Superior temporal gyrus (tissue), 1 donor: Measurements from ENCODE around the gene LCN15.
"Not testable (repeated sequence)": the region's sequence is repeated elsewhere in the genome, so short reads cannot be mapped to it uniquely, and the experiment has no call there.

ENCODE experiments used
- DNase-seq: peaks from one replicate; pipeline ENCODE4 v3.0.0-alpha.2; 2016; ENCODE audit errors: extremely low spot score

The LCN15 gene

DNA sequence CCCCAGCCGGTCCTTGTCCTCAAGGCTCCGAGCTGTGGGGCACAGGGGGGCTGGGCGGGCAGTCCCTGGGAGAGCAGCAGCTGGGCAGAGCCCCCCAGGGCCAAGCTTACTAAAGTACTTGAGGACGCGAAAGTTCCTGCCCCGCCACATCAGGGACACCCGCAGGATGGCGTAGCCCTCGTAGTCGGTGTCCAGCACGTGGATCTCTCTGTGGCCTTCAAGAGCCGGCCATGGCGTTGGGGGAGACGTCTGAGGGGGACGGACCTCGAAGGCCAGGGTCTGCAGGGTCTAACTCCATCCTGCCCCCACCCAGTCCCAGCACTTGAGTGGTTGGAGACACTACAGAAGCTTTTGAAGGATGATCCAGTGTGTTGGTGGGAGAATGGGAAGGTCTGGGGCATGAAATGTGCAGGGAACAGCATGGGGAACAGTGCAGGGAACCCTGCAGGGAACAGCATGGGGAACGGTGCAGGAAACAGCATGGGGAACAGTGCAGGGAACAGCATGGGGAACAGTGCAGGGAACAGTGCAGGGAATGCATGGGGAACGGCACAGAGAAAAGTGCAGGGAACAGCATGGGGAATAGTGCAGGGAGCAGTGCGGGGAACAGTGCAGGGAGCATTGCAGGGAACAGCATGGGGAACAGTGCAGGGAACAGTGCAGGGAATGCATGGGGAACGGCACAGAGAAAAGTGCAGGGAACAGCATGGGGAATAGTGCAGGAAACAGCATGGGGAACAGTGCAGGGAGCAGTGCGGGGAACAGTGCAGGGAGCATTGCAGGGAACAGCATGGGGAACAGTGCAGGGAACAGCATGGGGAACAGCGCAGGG is 8.8 kb downstream of the LCN15 start:
- not testable (repeated sequence) for DNase-seq

DNA sequence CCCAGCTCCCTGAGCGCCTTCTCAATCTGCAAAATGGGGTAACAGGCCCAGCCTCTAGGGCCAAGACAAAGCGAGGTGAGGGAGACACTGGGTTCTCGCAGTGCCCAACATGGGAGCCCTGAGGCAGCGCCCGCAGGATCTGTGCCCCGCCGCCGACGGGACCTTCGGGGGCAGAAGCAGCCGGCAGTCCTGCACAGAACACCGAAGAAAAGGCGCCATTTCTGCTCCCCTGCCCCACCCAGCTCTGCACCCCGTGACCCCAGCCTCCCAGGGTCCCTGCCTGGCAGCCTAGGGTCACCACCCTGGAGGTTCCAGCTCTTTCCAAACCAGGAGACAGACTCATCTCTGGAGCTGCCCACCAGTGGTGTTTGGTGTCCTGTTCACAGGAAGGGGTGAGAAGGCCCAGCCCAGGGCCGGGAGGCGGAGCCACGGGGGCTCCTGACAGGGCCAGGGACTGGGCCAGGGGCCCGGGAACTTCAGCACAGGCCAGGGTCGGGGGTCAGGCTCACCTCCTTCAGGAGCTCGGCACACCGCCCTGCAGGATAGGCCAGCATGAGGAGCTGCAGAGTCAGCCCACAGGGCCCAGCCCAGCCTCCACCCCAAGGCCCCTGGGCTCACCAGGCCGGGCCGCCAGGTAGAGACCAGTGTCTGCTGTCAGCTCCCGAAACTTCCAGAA is 9.6 kb downstream of the LCN15 start:
- DNase-seq, result no peak

DNA sequence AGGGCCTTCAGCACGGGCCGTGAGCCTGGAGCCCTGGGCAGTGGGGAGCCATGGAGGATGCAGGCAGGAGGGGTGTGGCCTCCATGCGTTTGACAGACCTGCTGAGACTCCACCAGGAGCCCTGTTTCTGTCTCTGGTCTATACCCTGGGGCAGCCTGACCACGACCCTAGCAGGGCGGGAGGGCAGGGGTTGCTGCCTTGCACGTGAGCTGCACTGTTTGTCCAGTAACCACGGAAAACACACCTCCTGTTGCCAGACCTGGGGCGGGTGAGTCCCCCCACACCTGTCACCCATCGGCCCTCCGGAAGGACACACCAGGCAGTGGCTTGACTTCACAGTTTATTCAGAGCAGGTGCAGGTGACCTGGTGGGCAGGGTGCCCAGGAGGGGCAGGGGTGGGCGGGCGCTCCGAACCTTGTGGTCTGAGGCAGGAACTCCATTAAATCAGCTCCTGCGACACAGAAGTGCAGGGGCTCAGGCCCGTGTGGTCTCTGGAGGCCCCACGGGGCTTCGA is 10.2 kb downstream of the LCN15 start:
- DNase-seq, result no peak

DNA sequence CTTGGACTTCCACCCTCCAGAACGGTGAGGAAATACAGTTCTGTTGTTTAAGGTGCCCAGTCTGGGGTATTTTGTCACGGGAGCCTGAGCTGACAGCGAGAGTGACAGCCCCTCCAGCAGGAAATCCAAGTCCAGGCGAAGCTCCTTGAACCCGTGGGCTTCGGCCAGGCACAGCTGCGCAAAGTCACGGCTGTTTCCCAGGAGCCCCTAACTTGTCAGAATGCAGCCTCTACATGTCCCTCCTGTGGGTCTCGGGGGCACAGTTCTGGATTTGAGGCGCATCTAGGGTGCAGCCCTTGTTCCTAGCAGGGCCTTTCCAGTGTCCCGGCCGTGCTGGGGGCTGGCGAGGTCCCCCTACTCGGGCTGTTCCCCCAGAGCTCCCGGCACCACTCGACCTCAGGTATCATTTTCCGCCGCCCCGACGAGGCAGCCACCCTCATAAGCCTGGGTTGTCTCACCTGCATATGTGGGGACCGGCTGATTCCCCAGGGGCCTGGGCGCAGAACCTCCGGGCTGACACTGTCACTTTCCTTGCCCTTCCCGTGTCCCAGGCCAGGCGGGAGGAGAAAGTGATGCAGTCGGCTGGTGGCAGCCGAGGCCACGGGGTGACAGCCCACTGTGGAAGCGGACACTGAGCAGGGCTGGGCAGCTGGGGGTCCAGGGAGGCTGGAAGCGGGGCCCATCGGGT is 10.8 kb downstream of the LCN15 start:
- DNase-seq, result no peak

DNA sequence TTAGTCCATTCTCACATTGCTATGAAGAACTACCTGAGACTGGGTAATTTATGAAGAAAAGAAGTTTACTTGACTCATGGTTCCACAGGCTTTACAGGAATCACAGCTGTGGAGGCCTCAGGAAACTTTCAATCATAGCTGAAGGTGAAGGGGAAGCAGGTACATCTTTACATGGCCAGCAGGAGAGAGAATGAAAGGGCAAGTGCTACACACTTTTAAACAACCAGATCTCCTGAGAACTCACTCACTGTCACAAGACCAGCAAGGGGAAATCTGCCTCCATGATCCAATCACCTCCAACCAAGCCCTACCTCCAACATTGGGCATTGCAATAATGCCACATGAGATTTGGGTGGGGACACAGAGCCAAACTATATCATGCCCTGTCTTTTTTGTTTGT is 12.5 kb downstream of the LCN15 start:
- DNase-seq, result no peak

DNA sequence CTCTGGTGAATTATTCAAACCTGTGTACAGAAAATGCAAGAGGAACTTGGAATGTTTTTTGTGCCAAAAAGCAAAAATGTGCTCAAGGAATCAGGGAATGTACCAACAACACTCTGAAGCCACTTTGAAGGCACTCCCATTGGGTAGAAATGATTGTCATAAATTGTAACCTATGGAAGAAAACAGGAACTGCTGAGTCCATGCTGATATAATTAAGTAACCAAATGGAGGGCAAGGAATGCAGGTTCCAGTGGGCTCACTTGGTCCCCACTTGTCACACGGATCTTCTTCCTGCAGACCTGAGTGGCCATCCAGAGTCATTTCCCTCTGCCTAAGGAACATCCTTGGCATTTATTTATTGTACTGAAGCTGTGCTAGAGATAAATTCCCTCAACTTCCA is 13.1 kb downstream of the LCN15 start:
- no peak for DNase-seq

DNA sequence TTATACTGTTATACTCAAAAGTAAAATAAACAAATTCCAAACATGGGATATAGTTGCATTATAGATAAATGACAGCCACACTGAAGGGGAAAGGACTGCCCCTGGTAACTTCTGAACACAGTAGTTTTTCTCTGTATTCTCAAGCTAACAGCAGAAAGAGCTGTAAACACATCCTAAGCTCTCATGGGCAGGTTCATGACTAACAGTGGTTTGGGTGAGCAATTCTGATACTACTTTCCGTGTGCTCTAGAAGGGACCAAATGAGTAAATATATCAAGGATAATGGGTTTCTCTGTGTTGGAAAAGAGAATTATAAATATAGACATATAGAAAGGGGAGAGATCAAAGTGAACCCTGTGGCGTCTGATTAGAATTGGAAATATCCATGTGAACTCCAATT is 13.8 kb downstream of the LCN15 start:
- no peak for DNase-seq

DNA sequence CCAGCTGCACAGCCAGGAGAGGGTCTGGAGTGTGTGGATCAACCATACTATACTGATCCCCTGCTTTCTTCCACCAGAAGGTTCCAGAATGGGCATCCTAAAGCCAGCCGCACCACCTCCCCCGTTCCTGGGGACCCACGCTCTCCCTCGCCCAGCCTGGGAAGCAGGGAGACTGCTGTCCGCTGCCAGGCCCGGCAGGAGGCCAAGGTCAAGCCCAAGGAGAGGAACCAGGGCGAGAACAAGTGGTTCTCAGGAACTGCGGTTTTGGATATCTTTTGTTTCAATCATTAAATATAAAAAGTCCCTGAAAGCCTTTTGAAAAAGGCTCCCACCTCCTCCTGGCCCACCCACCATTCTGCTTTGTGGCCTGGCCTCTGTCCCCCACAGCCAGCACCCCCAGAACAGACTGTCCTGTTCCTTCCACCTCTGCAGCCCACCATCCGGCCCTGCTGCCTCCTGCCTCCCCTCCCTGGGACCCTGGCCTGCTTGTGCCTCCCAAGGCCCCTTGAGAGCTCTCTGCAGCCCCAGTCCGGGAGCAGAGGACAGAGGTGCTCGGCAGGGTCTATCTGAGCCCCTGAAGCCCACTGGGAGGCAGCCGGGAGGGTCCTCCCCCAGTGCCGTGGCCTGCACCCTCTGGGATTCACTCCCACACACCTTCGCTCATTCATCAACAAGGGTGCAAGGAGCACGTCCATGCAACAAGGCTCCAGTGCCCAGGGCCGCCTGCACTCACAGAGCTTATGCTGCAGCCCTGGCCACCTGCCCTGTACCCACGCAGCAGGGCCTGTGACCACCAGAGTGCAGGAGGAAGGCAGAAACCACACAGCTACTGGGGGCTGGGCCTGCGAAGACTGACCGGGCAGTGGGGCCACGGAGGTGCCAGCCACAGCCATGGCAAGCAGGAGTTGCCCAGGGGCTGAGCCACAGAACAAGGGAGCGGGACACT is 15.4 kb downstream of the LCN15 start:
- DNase-seq, result no peak

DNA sequence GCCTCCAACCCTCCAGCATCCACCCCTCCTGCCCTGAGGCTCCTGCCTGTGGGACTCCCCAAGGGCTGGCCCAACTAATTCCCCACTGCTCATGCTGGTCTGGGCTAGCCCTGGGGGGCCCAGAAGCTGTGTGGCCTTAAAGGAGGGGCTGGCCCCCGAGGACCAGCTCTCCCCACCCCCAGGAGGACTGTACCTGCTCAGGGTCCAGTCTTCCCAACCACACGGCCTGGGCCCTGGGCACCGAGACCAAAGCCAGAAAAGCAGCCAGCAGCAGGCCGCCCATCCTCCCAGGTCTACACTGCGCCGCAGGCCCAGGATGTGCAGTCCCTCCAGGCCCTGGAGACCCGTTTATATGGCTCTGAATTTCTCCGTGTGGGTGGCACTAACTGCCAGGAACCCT is 16.1 kb downstream of the LCN15 start, which contains the start of gene LCN6:
LCN6 (minus strand) TSS at position 325 of the 400 bp plus-strand sequence; CDS start at position 283, 42 bp downstream.
- no peak for DNase-seq

DNA sequence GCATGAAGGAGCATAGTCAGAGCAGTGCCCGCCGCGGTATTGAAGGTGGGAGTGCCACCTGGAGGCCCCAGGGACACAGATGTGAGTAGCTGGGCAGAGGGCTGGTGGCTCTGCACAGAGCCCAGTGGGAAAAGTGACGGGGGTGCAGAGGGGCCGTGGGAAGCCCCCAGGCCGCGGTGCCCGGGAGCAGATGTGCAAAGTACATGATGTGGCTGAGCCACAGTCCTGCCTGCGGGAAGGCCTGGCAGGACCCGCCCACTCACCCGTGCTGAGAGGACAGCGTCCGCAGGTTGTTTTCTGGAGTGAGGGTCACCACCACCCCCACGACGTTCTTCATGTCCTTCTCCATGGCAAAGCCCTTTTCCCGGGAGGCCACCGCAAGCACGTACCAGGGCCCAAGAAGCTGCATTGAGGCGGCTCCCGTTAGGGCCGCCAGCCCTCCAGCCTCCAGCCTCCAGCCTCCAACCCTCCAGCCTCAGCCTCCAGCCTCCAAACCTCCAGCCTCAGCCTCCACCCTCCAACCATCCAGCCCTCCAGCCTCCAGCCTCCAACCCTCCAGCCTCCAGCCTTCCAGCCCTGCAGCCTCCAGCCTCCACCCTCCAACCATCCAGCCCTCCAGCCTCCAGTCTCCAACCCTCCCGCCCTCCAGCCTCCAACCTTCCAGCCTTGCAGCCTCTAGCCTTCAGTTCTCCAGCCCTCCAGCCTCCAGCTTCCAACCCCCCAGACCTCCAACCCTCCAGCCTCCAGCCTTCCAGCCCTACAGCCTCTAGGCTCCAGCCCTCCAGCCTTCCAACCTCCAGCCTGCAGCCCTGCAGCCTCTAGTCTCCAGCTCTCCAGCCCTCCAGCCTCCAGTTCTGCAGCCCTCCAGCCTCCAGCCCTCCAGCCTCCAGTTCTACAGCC is 16.9 kb downstream of the LCN15 start:
- no peak for DNase-seq

DNA sequence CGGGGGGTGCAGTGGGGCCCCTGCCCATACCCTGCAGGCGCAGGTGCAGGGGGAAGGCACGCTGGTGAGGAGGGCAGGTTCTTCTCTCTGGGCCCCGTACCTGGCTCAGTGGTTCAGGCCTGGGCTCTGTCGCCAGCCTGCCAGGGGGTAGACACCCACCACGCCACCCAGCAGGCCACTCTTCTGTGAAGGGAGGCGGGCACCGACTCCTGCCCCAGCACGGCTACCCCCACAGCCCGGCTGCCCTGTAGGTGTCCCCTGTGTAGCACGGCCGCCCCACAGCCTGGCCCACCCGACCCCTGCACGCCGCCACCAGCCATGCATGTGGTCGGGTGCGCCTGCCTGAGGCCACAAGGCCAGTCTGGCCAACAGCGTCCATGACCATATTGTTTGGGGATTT is 17.7 kb downstream of the LCN15 start:
- DNase-seq, result no peak

DNA sequence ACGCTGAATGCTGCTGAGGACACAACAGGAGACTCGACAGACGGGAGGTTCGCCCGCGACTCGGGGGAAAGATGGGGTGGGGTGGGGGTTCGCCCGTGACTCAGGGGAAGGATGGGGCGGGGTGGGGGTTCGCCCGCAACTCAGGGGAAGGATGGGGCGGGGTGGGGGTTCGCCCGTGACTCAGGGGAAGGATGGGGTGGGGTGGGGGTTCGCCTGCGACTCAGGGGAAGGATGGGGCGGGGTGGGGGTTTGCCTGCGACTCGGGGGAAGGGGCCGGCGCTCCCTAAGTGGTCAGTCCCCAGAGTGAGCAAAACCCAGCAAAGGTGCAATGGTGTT is 18.2 kb downstream of the LCN15 start:
- no peak for DNase-seq

DNA sequence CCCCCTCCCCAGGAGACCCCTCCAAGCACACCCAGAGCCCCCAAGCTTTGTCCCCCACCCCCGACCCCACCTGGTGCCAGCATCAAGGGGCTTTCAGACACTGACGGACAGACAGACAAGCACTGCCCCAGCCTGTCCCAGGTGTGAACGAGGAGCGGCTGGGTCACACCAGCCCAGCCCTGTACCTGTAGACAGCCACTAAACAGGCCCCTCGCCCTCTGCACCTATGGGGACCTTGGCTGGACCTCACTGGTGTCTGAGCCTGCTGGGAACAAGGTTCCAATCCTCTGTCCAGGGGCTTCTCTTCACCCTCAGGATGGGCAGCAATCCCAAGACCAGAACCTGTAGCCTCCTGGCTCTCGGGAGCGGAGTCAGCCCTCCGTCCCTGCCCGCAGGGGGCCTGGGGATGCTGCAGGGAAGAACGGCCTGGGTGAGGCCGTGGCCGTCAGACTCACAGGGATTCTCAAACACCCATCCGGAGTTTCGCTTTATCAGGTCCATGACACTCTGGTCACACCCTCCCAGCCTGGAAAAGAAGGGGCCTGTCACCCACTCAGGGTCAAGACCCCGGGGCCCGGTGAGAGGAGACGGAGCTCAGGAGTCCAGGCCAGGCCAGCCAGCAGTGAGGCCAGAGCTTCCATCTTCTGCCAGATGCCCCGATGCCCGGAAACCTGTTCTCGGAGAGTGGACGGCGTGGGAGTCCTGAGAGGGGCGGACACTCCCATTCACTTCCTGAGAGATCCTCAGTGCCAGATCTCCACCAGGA is 18.7 kb downstream of the LCN15 start:
- no peak for DNase-seq

DNA sequence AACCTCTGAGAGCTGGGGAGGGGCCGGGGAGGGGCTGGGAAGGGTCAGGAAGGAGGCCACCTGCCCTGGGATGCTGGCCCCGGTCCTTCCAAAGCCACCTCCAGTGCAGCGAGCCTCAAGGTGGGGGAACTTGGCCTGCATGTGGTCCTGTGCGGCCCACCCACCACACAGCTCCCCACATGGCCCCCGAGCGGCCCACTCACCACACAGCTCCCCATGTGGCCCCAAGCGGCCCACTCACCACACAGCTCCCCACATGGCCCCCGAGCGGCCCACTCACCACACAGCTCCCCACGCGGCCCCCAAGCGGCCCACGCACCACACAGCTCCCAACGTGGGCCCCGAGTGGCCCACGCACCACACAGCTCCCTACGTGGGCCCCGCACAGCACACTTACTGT is 19.5 kb downstream of the LCN15 start:
- no peak for DNase-seq

DNA sequence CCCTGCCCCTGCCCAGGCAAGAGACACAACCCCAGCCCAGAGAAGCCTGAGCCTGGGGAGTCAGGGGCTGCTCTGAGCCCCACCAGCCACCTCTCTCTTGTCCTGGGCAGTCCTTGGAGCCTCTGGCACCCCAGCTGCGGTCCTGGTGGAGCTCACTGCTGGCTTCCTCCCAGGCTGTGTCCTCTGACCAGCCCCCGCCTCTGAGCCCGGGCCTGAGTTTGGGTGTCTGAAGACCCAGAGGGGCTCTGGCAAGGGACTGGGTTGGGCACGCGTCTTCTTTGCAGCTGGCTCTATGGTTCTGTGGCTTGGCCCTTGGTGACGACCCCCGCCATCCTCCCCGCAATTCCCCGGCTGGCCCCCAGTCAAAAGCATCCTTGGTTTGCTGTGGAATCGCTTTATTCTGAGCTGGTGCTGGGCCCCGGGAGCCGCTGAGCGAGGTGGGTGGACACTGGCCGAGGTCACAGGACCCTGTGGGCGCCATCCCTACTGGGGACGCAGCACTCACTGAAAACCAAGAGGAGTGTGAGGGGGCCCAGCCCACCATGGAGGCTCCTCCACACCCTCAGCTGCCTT is 20.6 kb downstream of the LCN15 start:
- no peak for DNase-seq

DNA sequence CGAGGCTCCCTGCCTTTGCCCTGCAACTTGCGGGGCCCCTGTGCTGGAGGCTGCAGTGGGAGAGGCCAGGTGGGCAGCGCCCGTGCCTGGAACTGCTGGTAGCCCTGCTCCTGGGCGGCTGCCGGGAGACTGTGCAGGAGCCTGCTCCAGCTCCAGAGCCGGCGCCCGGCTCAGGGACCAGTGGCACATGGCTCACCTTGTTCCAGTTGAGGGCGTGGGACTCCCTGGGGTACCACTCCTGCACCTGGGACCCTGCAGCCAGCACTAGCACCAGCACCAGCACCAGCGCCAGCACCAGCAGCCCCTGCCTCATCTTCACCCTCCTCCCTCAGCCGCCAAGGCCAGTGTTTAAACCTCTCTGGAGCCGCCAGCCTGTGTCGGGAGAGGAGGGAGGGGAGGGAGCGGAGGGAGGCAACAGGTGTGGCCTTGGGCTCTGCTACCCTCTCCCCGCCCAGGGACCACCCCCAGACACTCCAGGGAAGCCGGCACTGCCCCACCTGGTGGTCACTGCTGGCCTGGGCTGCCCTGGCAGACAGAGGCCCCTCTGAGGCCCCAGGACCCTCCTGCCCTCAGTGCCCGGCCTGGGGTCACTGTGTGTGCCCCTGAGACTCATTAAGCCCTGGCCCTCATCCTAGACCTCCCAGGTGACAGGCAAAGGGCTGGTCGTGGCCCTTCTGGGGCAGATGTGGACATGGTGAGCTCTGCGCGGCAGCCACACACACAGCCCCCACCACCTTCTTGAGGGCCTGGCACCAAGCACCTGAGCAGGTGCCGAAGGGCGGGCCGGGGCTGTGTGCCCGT is 21.5 kb downstream of the LCN15 start, which contains the start of gene LCN10:
LCN10 (minus strand) TSS at position 350 of the 801 bp plus-strand sequence; CDS start at position 313, 37 bp downstream.
- no peak for DNase-seq

DNA sequence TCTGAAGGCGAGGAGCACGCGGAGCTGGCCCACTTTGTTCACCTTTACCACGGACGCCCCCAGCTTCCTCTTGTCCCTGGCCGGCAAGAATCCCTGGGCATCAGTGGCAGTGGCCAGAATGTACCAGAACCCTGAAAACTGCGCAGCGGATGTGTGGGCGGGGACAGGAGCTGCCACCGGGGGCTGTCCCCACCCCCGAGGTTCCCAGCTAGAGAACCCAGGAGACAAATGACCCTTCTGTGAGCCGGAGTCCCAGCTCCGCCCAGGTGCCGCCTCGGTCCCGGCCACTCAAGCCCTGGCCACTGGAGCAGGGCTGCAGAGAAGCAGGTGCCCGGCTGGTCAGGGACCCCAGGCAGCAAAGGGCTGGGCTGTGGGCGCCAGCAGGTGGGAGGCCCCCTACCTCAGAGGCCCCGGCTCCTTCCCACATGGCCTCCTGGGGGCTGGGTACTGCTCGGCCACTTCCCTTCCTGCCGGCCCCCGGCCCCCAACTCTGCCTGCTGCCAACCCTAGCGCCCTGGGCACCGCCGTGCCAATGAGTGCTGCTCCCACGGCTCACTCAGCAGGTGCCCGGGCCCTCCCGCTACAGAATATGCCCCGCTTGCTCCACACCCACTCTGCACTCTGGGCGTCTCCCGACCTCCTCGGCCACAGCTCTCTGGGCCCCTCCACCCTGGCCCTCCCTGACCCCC is 22.3 kb downstream of the LCN15 start:
- DNase-seq, result no peak
